Bronchial epithelial cell (primary cell): ENCODE data around the gene PTPRT. TPM values are rescaled to one million over a fixed set of nuclear protein-coding genes. Genes with fewer than 3 reads are reported as not detected.

Source experiments
- DNase-seq: peaks from one replicate; pipeline ENCODE4 v3.0.0-alpha.2; 2010; ENCODE audit warnings: low read depth
- FAIRE-seq: peaks from 2 replicates; lab custom pipeline; 2011; peaks lifted over from hg19 to GRCh38; lab: Jason Lieb, UNC
- H3K27me3 ChIP-seq: 2 replicates; pipeline ENCODE4 v1.5.1; 2011; ENCODE audit warnings: low read length; ENCODE audit not compliant: control insufficient read depth, insufficient read depth
- H3K36me3 ChIP-seq: 2 replicates; pipeline ENCODE4 v1.5.1; 2011; ENCODE audit warnings: low read length; ENCODE audit not compliant: control insufficient read depth, insufficient read depth
- H3K4me3 ChIP-seq: 2 replicates; pipeline ENCODE4 v1.5.1; 2011; ENCODE audit warnings: mild to moderate bottlenecking, low read depth, low read length, control low read depth
- CTCF ChIP-seq: IDR thresholded peaks from 2 replicates; pipeline ENCODE4 v1.5.1; 2011; ENCODE audit warnings: mild to moderate bottlenecking, moderate library complexity, low read length, control low read depth, inconsistent platforms; ENCODE audit not compliant: insufficient read depth, severe bottlenecking
- total RNA-seq: library from RNA; depleted of rRNA; stranded (reverse); fragments of >200 nt; gene quantifications from 2 replicates; pipeline ENCODE4 v1.2.1, GENCODE V29; 2014

Gene PTPRT
- total RNA-seq, 1 donor from 2014 or later, result not detected

GRCh38 chr20:42276718-42277602 is 912.7 kb downstream of the PTPRT start:
- no peak for DNase-seq
- Histone ChIP-seq H3K4me3 (no peak overlapping the region), H3K27me3 (no peaks in the 10 kb centered on the region), H3K36me3 (no peaks in the 10 kb centered on the region)
- TF ChIP-seq CTCF, result no peak
- no peak for FAIRE-seq

- Histone ChIP-seq H3K36me3 (no peaks in the 10 kb centered on the region), H3K4me3 (no peak overlapping the region), H3K27me3 (no peaks in the 10 kb centered on the region)
- DNase-seq (no peak), FAIRE-seq (no peak)
- no peak for TF ChIP-seq CTCF
Observed at GRCh38 chr20:42274986-42275385, 914.7 kb downstream of the PTPRT start.

GRCh38 chr20:42272516-42272915 is 917.2 kb downstream of the PTPRT start:
- FAIRE-seq (no peak), DNase-seq (no peak)
- Histone ChIP-seq H3K4me3 (no peak overlapping the region), H3K36me3 (no peaks in the 10 kb centered on the region), H3K27me3 (no peaks in the 10 kb centered on the region)
- TF ChIP-seq CTCF, result no peak

GRCh38 chr20:42270539-42270938 is 919.2 kb downstream of the PTPRT start:
- DNase-seq (no peak), FAIRE-seq (no peak)
- no peaks in the 10 kb centered on the region for H3K27me3 ChIP-seq
- H3K36me3 ChIP-seq, result no peaks in the 10 kb centered on the region
- no peak for TF ChIP-seq CTCF
- H3K4me3 ChIP-seq, result no peak overlapping the region

GRCh38 chr20:42267793-42268384 is 921.8 kb downstream of the PTPRT start:
- TF ChIP-seq CTCF, result no peak
- H3K4me3 ChIP-seq, result no peak overlapping the region
- H3K36me3 ChIP-seq, result no peaks in the 10 kb centered on the region
- no peaks in the 10 kb centered on the region for H3K27me3 ChIP-seq
- no peak for FAIRE-seq
- no peak for DNase-seq
